Stomach (tissue), 4 donors: ENCODE data around the gene SCGB3A2.

Source experiments
- EP300 ChIP-seq: sonication (generic); formaldehyde crosslinking; IDR thresholded peaks from one replicate; pipeline ENCODE4 v1.6.1; 2017; ENCODE audit warnings: antibody characterized with exemption
- POLR2AphosphoS5 ChIP-seq, 3 donors: sonication (generic); formaldehyde crosslinking; IDR thresholded peaks; one replicate each; pipeline ENCODE4 v1.6.1; 2016; ENCODE audit warnings: antibody characterized with exemption in 3 of 3
- TF ChIP-seq, protein P1 (sequence below), 7 experiments: fragments of 450-650 bp in 4 of 7; fragments of 200-600 bp in 3 of 7; sonication (generic) in 3 of 7; IDR thresholded peaks; one replicate each; pipeline ENCODE4 v1.5.1; 2016 to 2019; ENCODE audit warnings: antibody characterized with exemption in 7 of 7, control low read depth in 2 of 7, mild to moderate bottlenecking in 1 of 7

DNA sequence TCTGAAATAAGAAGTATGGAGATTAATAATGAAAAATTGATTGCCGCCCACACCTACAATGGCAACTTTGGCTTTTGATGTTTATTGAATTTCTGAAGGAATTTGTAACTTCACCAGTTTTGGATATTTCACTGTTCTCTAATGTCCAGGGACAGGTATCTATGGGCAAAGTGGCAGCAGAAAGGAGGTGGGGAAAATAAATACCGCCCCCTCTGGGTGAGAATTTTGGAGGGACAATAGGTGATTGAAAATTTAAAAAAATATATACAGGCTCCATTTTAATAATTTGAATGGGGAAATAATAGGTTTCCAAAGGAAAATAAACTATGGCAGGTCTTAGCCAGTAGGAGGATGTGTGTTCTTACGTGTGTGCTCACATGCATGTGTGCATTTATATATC lies 1.3 kb downstream of the SCGB3A2 start:
- no peak for TF ChIP-seq POLR2AphosphoS5 (IDR thresholded peaks at IDR 0.05)
- TF ChIP-seq EP300: no peak
- TF ChIP-seq, protein P1, sequence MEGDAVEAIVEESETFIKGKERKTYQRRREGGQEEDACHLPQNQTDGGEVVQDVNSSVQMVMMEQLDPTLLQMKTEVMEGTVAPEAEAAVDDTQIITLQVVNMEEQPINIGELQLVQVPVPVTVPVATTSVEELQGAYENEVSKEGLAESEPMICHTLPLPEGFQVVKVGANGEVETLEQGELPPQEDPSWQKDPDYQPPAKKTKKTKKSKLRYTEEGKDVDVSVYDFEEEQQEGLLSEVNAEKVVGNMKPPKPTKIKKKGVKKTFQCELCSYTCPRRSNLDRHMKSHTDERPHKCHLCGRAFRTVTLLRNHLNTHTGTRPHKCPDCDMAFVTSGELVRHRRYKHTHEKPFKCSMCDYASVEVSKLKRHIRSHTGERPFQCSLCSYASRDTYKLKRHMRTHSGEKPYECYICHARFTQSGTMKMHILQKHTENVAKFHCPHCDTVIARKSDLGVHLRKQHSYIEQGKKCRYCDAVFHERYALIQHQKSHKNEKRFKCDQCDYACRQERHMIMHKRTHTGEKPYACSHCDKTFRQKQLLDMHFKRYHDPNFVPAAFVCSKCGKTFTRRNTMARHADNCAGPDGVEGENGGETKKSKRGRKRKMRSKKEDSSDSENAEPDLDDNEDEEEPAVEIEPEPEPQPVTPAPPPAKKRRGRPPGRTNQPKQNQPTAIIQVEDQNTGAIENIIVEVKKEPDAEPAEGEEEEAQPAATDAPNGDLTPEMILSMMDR (IDR thresholded peaks at IDR 0.05): no peak
